Sigmoid colon (tissue), 4 donors: Measurements from ENCODE around the gene PUS7L.

Source experiments
- POLR2A ChIP-seq, 2 donors: fragments of 450-650 bp; IDR thresholded peaks; one replicate each; pipeline ENCODE4 v1.6.1; 2016; ENCODE audit warnings: antibody characterized with exemption in 2 of 2, mild to moderate bottlenecking in 2 of 2, moderate library complexity in 2 of 2
- POLR2AphosphoS5 ChIP-seq, 4 donors: sonication (generic); formaldehyde crosslinking; IDR thresholded peaks; one replicate each; pipeline ENCODE4 v1.6.1; 2017; ENCODE audit warnings: antibody characterized with exemption in 4 of 4
- TF ChIP-seq, protein P1 (sequence below), 4 experiments: fragments of 450-650 bp in 3 of 4; fragments of 200-600 bp in 1 of 4; IDR thresholded peaks; one replicate each; pipeline ENCODE4 v1.5.1; 2016 to 2019; ENCODE audit warnings: antibody characterized with exemption in 4 of 4, mild to moderate bottlenecking in 3 of 4, moderate library complexity in 2 of 4

DNA sequence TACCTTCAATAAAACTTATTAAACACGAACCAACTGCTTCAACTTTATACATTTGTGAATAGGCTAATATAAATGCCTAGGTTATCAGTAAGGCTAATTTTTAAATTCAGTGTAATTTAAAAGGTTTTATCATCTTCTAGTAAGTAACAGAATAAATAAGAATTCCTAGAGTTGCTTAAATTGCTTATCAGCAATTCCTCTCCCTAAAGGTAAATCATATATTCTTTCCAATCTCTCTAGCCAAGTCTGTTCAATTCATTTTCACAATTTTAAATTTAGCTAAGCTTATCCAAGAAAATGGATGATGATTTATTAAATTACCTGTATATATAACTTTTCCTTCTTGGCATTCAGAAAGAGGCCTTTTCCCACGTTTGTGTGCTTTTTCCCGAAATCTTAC is 4.6 kb downstream of the PUS7L start:
- TF ChIP-seq, protein P1, sequence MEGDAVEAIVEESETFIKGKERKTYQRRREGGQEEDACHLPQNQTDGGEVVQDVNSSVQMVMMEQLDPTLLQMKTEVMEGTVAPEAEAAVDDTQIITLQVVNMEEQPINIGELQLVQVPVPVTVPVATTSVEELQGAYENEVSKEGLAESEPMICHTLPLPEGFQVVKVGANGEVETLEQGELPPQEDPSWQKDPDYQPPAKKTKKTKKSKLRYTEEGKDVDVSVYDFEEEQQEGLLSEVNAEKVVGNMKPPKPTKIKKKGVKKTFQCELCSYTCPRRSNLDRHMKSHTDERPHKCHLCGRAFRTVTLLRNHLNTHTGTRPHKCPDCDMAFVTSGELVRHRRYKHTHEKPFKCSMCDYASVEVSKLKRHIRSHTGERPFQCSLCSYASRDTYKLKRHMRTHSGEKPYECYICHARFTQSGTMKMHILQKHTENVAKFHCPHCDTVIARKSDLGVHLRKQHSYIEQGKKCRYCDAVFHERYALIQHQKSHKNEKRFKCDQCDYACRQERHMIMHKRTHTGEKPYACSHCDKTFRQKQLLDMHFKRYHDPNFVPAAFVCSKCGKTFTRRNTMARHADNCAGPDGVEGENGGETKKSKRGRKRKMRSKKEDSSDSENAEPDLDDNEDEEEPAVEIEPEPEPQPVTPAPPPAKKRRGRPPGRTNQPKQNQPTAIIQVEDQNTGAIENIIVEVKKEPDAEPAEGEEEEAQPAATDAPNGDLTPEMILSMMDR (IDR thresholded peaks at IDR 0.05): no peak
- TF ChIP-seq POLR2A (IDR thresholded peaks at IDR 0.05) (no peak), POLR2AphosphoS5 (IDR thresholded peaks at IDR 0.05) (no peak)
